ENCODE measurements around the gene TIAM1. TPM values are rescaled to one million over a fixed set of nuclear protein-coding genes. Genes with fewer than 3 reads are reported as not detected.

TIAM1 gene
- total and polyA plus RNA-seq, 8 donors, result 1.1 to 19.8 (median 3.3) TPM

DNA sequence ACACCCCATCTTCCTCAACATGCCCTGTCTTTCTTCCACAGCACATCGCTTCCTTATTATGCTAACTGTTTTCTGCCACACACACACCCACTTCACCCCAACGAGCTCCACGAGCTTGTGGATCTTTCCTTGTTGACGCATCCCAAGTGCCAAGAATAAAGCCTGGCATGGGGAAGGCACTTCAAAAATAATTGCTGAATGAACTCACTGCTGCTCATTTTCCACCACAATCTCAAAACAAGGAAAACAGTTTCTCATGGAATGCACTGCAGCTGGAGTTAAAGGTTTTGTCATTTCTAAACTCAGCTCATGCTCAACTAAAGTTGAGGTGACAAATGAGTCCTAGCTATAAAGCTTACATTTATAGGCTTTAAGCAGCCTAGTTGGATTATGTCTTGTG, 86.0 kb downstream of the TIAM1 start:
- H3K4me1 ChIP-seq, result no peaks in the 10 kb centered on the region
- no peaks in the 10 kb centered on the region for H3K36me3 ChIP-seq
- no peaks in the 10 kb centered on the region for H3K9me3 ChIP-seq
- no peak overlapping the region for H3K27ac ChIP-seq
- WGBS, 5 donors, result 52 to 69% (median 56%) methylated on average over 4 of the region's 4 CpGs
- TF ChIP-seq POLR2A (IDR thresholded peaks at IDR 0.05), result no peak
- TF ChIP-seq, protein P1, sequence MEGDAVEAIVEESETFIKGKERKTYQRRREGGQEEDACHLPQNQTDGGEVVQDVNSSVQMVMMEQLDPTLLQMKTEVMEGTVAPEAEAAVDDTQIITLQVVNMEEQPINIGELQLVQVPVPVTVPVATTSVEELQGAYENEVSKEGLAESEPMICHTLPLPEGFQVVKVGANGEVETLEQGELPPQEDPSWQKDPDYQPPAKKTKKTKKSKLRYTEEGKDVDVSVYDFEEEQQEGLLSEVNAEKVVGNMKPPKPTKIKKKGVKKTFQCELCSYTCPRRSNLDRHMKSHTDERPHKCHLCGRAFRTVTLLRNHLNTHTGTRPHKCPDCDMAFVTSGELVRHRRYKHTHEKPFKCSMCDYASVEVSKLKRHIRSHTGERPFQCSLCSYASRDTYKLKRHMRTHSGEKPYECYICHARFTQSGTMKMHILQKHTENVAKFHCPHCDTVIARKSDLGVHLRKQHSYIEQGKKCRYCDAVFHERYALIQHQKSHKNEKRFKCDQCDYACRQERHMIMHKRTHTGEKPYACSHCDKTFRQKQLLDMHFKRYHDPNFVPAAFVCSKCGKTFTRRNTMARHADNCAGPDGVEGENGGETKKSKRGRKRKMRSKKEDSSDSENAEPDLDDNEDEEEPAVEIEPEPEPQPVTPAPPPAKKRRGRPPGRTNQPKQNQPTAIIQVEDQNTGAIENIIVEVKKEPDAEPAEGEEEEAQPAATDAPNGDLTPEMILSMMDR (IDR thresholded peaks at IDR 0.05), result no peak
- no peak for TF ChIP-seq EP300 (IDR thresholded peaks at IDR 0.05)
- TF ChIP-seq POLR2AphosphoS5 (IDR thresholded peaks at IDR 0.05), result no peak
- no peak overlapping the region for H3K4me3 ChIP-seq
- no peaks in the 10 kb centered on the region for H3K27me3 ChIP-seq
- intact Hi-C loops (cut with DNase I; ENCODE audit: low total_unique reads), result no loop called here
- no peak for DNase-seq

DNA sequence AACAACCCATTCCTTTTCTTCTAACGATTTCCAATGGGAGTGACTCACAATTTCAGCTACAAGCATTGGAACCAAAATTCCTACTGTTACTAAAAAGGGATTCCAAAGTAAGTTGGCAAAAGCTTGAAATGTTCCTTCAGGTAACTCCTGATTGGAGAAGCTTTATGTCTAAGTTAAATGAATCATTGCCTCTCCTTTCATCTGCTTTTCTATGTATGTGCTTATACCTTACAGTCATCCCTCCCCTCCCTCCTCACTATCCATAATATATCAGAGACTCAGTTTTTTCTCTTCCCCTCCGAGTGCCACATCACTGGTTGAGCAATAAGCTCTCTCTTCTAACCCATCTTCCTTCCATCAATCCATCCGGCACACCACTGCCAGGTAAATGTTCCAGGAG, 86.8 kb downstream of the TIAM1 start:
- no peak overlapping the region for H3K4me3 ChIP-seq
- no peak overlapping the region for H3K27ac ChIP-seq
- H3K27me3 ChIP-seq, result no peaks in the 10 kb centered on the region
- no peaks in the 10 kb centered on the region for H3K9me3 ChIP-seq
- H3K36me3 ChIP-seq, result no peaks in the 10 kb centered on the region
- DNase-seq, result no peak
- WGBS, 5 donors, result 71 to 93% (median 86%) methylated on average over 3 of the region's 3 CpGs
- no peaks in the 10 kb centered on the region for H3K4me1 ChIP-seq
- intact Hi-C loops (cut with DNase I; ENCODE audit: low total_unique reads), result no loop called here
- TF ChIP-seq, protein P1 (IDR thresholded peaks at IDR 0.05), result no peak
- TF ChIP-seq POLR2A (IDR thresholded peaks at IDR 0.05), result no peak
- no peak for TF ChIP-seq POLR2AphosphoS5 (IDR thresholded peaks at IDR 0.05)
- TF ChIP-seq EP300 (IDR thresholded peaks at IDR 0.05), result no peak

DNA sequence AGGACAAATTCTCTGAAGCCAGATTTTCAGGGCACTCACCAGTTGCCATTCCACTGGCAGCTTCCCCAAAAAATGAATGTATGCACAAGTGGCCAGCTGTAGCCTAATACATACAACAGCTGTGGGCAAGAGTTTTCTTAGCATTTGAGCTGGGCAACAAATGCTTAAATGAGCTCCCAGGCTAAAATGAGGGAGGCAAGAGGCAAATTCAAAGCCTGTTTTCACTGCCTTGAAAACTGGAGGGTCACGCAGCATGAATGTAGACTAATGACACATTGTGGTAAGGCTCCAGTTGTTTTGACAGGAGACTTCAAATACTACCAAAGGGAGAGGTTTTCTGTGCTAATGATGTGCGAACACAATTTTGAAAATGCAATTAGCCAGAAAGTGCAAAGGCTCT, 88.2 kb downstream of the TIAM1 start:
- WGBS, 5 donors, result 94 to 97% (median 96%) methylated on average over 2 of the region's 2 CpGs

DNA sequence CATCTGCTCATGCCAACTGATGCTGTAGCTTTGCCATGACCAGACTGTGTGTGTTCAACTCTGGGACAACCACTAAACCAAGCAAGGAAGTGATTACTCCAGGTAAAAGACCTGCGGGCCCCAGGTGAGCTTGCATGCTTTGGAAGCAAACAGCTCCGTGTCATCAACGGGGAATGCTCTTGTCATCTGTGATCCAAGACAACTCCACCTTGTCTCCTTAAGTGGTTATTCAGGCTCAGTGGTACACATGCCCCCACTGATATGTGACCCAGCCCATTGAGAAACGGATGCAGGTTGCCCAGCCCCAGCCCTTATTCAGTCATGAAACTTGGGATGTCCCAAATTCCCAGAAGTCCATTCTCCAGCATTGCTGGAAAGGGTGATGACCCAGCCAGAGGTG, 89.0 kb downstream of the TIAM1 start:
- H3K4me1 ChIP-seq, result no peaks in the 10 kb centered on the region
- 89 to 96% (median 93%) methylated on average over 4 of the region's 4 CpGs for WGBS, 5 donors
- TF ChIP-seq, protein P1 (IDR thresholded peaks at IDR 0.05), result no peak
- no peak for TF ChIP-seq POLR2A (IDR thresholded peaks at IDR 0.05)
- TF ChIP-seq EP300 (IDR thresholded peaks at IDR 0.05), result no peak
- no peak for TF ChIP-seq POLR2AphosphoS5 (IDR thresholded peaks at IDR 0.05)
- H3K27me3 ChIP-seq, result no peaks in the 10 kb centered on the region
- no peak overlapping the region for H3K27ac ChIP-seq
- no peaks in the 10 kb centered on the region for H3K36me3 ChIP-seq
- H3K4me3 ChIP-seq, result no peak overlapping the region
- intact Hi-C loops (cut with DNase I; ENCODE audit: low total_unique reads), result no loop called here
- DNase-seq, result no peak
- no peaks in the 10 kb centered on the region for H3K9me3 ChIP-seq

More for the DNA sequence above, 88.2 kb downstream of the TIAM1 start:
- no peak overlapping the region for H3K27ac ChIP-seq
- no peak overlapping the region for H3K4me3 ChIP-seq
- no peaks in the 10 kb centered on the region for H3K36me3 ChIP-seq
- no peak for TF ChIP-seq POLR2A (IDR thresholded peaks at IDR 0.05)
- TF ChIP-seq POLR2AphosphoS5 (IDR thresholded peaks at IDR 0.05), result no peak
- TF ChIP-seq EP300 (IDR thresholded peaks at IDR 0.05), result no peak
- TF ChIP-seq, protein P1 (IDR thresholded peaks at IDR 0.05), result no peak
- intact Hi-C loops (cut with DNase I; ENCODE audit: low total_unique reads), result no loop called here
- H3K9me3 ChIP-seq, result no peaks in the 10 kb centered on the region
- no peaks in the 10 kb centered on the region for H3K27me3 ChIP-seq
- no peaks in the 10 kb centered on the region for H3K4me1 ChIP-seq
- DNase-seq, result no peak

All from stomach (tissue), 9 donors.